Measurements from ENCODE around the gene NOD2.

DNA sequence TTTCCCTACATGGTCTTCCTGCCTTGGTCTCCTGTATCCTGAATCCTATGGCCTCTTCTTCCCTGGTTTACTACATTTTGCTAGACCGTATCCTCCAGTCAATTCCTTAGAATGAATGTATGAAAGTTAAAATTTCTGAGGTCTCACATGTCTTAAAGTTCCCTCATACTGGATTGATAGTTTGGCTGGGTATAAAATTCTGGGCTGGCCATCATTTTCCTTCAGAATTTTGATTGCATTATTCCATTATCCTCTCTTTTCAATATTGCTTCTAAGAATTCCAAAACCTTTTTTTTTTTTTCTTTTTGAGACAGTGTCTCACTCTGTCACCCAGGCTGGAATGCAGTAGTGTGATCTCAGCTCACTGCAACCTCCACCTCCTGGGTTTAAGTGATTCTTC is 10.8 kb downstream of the NOD2 start:
- TF ChIP-seq CTCF (conservative IDR thresholded peaks at IDR 0.05) = no peak
- no peak for TF ChIP-seq EZH2 (IDR thresholded peaks at IDR 0.05; ENCODE audit: low read depth)
